HCT116 (cell line): Measurements from ENCODE around the gene FOXP1. TPM values are rescaled to one million over a fixed set of nuclear protein-coding genes. Genes with fewer than 3 reads are reported as not detected.

Experiments
- ATAC-seq: fragments of 200-7000 bp; cut with Tn5 transposase; 2 replicates; pipeline ENCODE4 v1.9.1; 2020; ENCODE audit warnings: mild to moderate bottlenecking, moderate library complexity
- BruUV-seq: library from RNA; stranded (reverse); fragments of 400-500 nt; replicated peaks from 2 replicates; lab custom pipeline; 2021; lab: Mats Ljungman, UMichigan
- CTCF ChIA-PET: fragments of 300-600 bp; sonication (Branson Sonifier 250); formaldehyde crosslinking; loops from one replicate; lab custom pipeline; 2021; ENCODE audit warnings: antibody characterized with exemption; lab: Charles Lee
- POLR2A ChIA-PET: fragments of 300-600, 350-600 bp; sonication (Branson Sonifier 250); formaldehyde crosslinking; loops from one replicate; lab custom pipeline; 2021; ENCODE audit warnings: antibody characterized with exemption; lab: Charles Lee
- RAD21 ChIA-PET, 2 experiments: fragments of 300-600 bp; sonication (Branson Sonifier 250); formaldehyde crosslinking; loops; one replicate each; lab custom pipeline; 2023; ENCODE audit warnings: low total read pairs in 2 of 2; ENCODE audit not compliant: uncharacterized antibody in 2 of 2, unreplicated experiment in 2 of 2, low non-redundant PET in 1 of 2; lab: Charles Lee
- DNase-seq: peaks from one replicate; pipeline ENCODE4 v3.0.0-alpha.2; 2010; ENCODE audit warnings: low read depth, low spot score
- H2AFZ ChIP-seq: fragments of 200-600 bp; shearing (Covaris generic), sonication (generic); 2 replicates; pipeline ENCODE4 v1.6.1; 2017; ENCODE audit warnings: low read depth, mixed run types, mixed read lengths, antibody characterized with exemption, low read length; ENCODE audit not compliant: poor library complexity, severe bottlenecking
- H3K27ac ChIP-seq: 2 replicates; pipeline ENCODE4 v1.5.1; 2012; ENCODE audit warnings: low read depth, low read length
- H3K27me3 ChIP-seq: fragments of 200-600 bp; sonication (generic); 2 replicates; pipeline ENCODE4 v1.6.1; 2016; ENCODE audit warnings: mixed run types, low read length, mixed read lengths; ENCODE audit not compliant: insufficient read depth
- H3K36me3 ChIP-seq, 2 experiments: fragments of 200-500 bp in 1 of 2; fragments of 200-600 bp in 1 of 2; sonication (Bioruptor generic) in 1 of 2; sonication (generic) in 1 of 2; 2 replicates each; pipeline versions ENCODE4 v1.5.1 to v1.6.1; 2014 to 2016; ENCODE audit warnings: low read length in 2 of 2, inconsistent platforms in 1 of 2, mixed read lengths in 1 of 2, mixed run types in 1 of 2; ENCODE audit not compliant: insufficient read depth in 2 of 2, control insufficient read depth in 1 of 2
- H3K4me1 ChIP-seq, 2 experiments: fragments of 200-600 bp in 1 of 2; sonication (generic) in 1 of 2; 2 replicates each; pipeline versions ENCODE4 v1.5.1 to v1.6.1; 2012 to 2017; ENCODE audit warnings: low read length in 2 of 2, inconsistent platforms in 1 of 2, mild to moderate bottlenecking in 1 of 2, mixed read lengths in 1 of 2, mixed run types in 1 of 2, moderate library complexity in 1 of 2; ENCODE audit not compliant: insufficient read depth in 2 of 2, control insufficient read depth in 1 of 2
- H3K4me2 ChIP-seq: fragments of 200-600 bp; sonication (generic); 2 replicates; pipeline ENCODE4 v1.6.1; 2017; ENCODE audit warnings: mixed run types, low read length, mixed read lengths
- H3K4me3 ChIP-seq, 2 experiments: fragments of 200-600 bp in 1 of 2; sonication (generic) in 1 of 2; replicated peaks in 1 of 2; 2 replicates each; pipeline ENCODE4 v1.5.1; 2011 to 2016; ENCODE audit warnings: low read length in 2 of 2, control low read depth in 1 of 2, low read depth in 1 of 2, mild to moderate bottlenecking in 1 of 2, mixed read lengths in 1 of 2, mixed run types in 1 of 2
- H3K79me2 ChIP-seq: fragments of 200-600 bp; sonication (generic); 2 replicates; pipeline ENCODE4 v1.6.1; 2017; ENCODE audit warnings: mild to moderate bottlenecking, mixed run types, low read length, moderate library complexity, mixed read lengths; ENCODE audit not compliant: insufficient read depth
- H3K9ac ChIP-seq: fragments of 200-600 bp; sonication (generic); 2 replicates; pipeline ENCODE4 v1.6.1; 2016; ENCODE audit warnings: low read length, mixed read lengths
- H3K9me2 ChIP-seq: fragments of 200-600 bp; sonication (generic), shearing (Covaris generic); 2 replicates; pipeline ENCODE4 v1.6.1; 2017; ENCODE audit warnings: mixed run types, mild to moderate bottlenecking, moderate library complexity; ENCODE audit not compliant: insufficient read depth
- H3K9me3 ChIP-seq, 2 experiments: fragments of 200-500 bp in 1 of 2; fragments of 200-600 bp in 1 of 2; sonication (Bioruptor generic) in 1 of 2; sonication (generic) in 1 of 2; 2 replicates each; pipeline ENCODE4 v1.6.1; 2014 to 2017; ENCODE audit warnings: low read length in 2 of 2, mixed read lengths in 2 of 2, inconsistent platforms in 1 of 2, low read depth in 1 of 2, mild to moderate bottlenecking in 1 of 2, mixed run types in 1 of 2, moderate library complexity in 1 of 2; ENCODE audit not compliant: control insufficient read depth in 1 of 2, insufficient read depth in 1 of 2
- H4K20me1 ChIP-seq: fragments of 200-600 bp; sonication (generic), shearing (Covaris generic); 2 replicates; pipeline ENCODE4 v1.6.1; 2017; ENCODE audit warnings: mixed run types, mild to moderate bottlenecking, moderate library complexity; ENCODE audit not compliant: insufficient read depth
- CBX3 ChIP-seq: IDR thresholded peaks from 2 replicates; pipeline ENCODE4 v1.6.1; 2012; ENCODE audit warnings: low read depth
- EGR1 ChIP-seq: IDR thresholded peaks from 2 replicates; pipeline ENCODE4 v1.6.1; 2012; ENCODE audit warnings: low read depth
- EZH2 ChIP-seq: fragments of 200-600 bp; sonication (generic); IDR thresholded peaks from 2 replicates; pipeline ENCODE4 v1.6.1; 2017; ENCODE audit warnings: antibody characterized with exemption, mixed run types
- EZH2phosphoT487 ChIP-seq: fragments of 200-600 bp; IDR thresholded peaks from 2 replicates; pipeline ENCODE4 v1.6.1; 2018; ENCODE audit warnings: antibody characterized with exemption, borderline replicate concordance
- JUND ChIP-seq: IDR thresholded peaks from 2 replicates; pipeline ENCODE4 v1.6.1; 2012
- POLR2A ChIP-seq: IDR thresholded peaks from 2 replicates; pipeline ENCODE4 v1.7.0; 2011; ENCODE audit warnings: borderline replicate concordance; ENCODE audit not compliant: insufficient read depth, insufficient read length; ENCODE audit errors: extremely low read depth
- RAD21 ChIP-seq: IDR thresholded peaks from 2 replicates; pipeline ENCODE4 v1.6.1; 2012; ENCODE audit warnings: low read depth, mild to moderate bottlenecking
- SP1 ChIP-seq: IDR thresholded peaks from 2 replicates; pipeline ENCODE4 v1.6.1; 2012; ENCODE audit warnings: low read depth
- intact Hi-C: fragments of 100-400 bp; cut with micrococcal nuclease; formaldehyde crosslinking; loops from 2 replicates; pipeline ENCODE4 v1.10.0; 2022
- total RNA-seq: library from RNA; stranded (reverse); gene quantifications from one replicate; pipeline ENCODE4 v1.2.1, GENCODE V29; 2021; ENCODE audit not compliant: unreplicated experiment
- TF ChIP-seq, protein P1 (sequence below): IDR thresholded peaks from 2 replicates; pipeline ENCODE4 v1.6.1; 2011; ENCODE audit warnings: mild to moderate bottlenecking, low read length, moderate library complexity; ENCODE audit not compliant: insufficient replicate concordance; ENCODE audit errors: extremely low read depth
- TF ChIP-seq, protein P2 (sequence below): IDR thresholded peaks from 2 replicates; pipeline ENCODE4 v1.6.1; 2012
- TF ChIP-seq, protein P3 (sequence below): IDR thresholded peaks from 2 replicates; pipeline ENCODE4 v1.6.1; 2012

The FOXP1 gene
- total RNA-seq, 1 experiment from 2014 or later: 11.4 TPM

DNA sequence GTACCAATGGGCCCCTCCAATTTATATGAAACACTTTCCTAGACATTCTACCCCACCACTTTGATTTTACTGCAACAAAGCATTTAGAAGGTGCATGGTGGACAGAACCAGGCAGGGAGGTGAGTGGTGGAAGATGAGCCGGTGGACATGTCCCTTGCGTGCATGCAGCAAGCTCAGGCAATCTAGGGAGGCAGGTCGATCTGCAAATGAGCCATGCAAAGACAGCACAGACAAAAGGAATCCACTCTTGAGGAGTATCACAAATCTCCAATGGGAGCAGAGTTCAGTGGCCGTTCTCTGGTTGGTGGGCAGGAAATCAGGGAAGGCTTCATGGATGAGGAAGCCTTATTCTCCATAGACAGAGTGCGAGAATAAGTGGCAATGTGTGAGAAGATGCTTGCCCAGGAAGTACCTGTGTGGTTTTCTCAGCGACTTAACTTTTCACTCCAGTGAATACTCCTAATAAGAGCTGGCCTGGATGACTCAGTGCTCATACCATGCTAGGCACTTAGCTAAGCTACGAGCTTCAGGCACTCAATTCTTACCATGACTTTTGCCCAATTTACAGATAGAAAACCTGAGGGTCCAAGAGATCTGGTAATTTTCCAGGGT is 152.5 kb downstream of the FOXP1 start:
- Histone ChIP-seq H3K79me2 (no peaks in the 10 kb centered on the region), H4K20me1 (no peaks in the 10 kb centered on the region), H3K27ac (no peak overlapping the region), H3K9ac (no peak overlapping the region), H3K27me3 (no peaks in the 10 kb centered on the region), H3K4me3 (no peak overlapping the region), H3K9me2 (no peaks in the 10 kb centered on the region), H3K9me3 (peaks cover 0 to 4% of the 10 kb centered on the region in 2 experiments; a peak in 1 of 4 replicates), H3K4me1 (peaks cover 0 to 4% of the 10 kb centered on the region in 2 experiments; a peak in 1 of 4 replicates), H3K4me2 (no peak overlapping the region), H2AFZ (no peak overlapping the region), H3K36me3 (no peaks in the 10 kb centered on the region)
- TF ChIP-seq EZH2: no peak
- TF ChIP-seq, protein P1, sequence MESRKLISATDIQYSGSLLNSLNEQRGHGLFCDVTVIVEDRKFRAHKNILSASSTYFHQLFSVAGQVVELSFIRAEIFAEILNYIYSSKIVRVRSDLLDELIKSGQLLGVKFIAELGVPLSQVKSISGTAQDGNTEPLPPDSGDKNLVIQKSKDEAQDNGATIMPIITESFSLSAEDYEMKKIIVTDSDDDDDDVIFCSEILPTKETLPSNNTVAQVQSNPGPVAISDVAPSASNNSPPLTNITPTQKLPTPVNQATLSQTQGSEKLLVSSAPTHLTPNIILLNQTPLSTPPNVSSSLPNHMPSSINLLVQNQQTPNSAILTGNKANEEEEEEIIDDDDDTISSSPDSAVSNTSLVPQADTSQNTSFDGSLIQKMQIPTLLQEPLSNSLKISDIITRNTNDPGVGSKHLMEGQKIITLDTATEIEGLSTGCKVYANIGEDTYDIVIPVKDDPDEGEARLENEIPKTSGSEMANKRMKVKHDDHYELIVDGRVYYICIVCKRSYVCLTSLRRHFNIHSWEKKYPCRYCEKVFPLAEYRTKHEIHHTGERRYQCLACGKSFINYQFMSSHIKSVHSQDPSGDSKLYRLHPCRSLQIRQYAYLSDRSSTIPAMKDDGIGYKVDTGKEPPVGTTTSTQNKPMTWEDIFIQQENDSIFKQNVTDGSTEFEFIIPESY: no peak
- ChIA-PET POLR2A (no interaction called here), CTCF (no interaction called here), RAD21 (no interaction called here)
- DNase-seq: no peak
- intact Hi-C loops: no loop called here
- ATAC-seq: no peak
- BruUV-seq: no TSS peak

DNA sequence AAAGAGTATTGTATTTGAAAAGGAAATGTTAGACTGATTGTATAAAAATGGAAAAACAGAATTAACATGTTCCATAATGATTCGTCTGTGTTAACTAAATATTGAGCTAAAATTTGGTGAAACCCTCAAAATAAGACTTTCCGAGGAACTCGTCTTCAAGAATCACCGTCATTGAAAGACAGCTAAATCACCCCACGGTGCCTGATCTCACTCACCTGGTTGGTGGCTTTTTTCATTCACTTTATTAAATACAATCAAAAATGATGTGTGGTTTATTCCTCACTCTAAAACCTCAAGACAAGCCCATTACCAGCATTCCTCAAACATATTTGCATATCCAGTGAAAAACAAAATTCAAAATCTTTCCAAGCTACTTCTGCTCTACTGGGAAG is 153.9 kb downstream of the FOXP1 start:
- H3K4me1 ChIP-seq: peaks cover 0 to 4% of the 10 kb centered on the region in 2 experiments; a peak in 1 of 4 replicates
- no peaks in the 10 kb centered on the region for H3K79me2 ChIP-seq
- no peak overlapping the region for H3K27ac ChIP-seq
- H3K36me3 ChIP-seq: no peaks in the 10 kb centered on the region
- no peak overlapping the region for H3K9ac ChIP-seq
- H4K20me1 ChIP-seq: no peaks in the 10 kb centered on the region
- no peaks in the 10 kb centered on the region for H3K9me2 ChIP-seq
- ChIA-PET POLR2A (interaction anchor here (0.8 kb wide), 1 partner anchor 376 kb away, joined by 3 read pairs; no protein-coding TSS in a partner anchor), CTCF (no interaction called here), RAD21 (no interaction called here)
- peaks cover 0 to 4% of the 10 kb centered on the region in 2 experiments; a peak in 1 of 4 replicates for H3K9me3 ChIP-seq
- H2AFZ ChIP-seq: no peak overlapping the region
- DNase-seq (no peak), ATAC-seq (no peak)
- H3K27me3 ChIP-seq: no peaks in the 10 kb centered on the region
- no peak overlapping the region for H3K4me2 ChIP-seq
- no peak overlapping the region for H3K4me3 ChIP-seq
- TF ChIP-seq, protein P2, sequence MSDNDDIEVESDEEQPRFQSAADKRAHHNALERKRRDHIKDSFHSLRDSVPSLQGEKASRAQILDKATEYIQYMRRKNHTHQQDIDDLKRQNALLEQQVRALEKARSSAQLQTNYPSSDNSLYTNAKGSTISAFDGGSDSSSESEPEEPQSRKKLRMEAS: no peak
- TF ChIP-seq SP1 (no peak), POLR2A (no peak), JUND (no peak), RAD21 (no peak), EGR1 (no peak), CBX3 (no peak), EZH2phosphoT487 (no peak)
- TF ChIP-seq, protein P1: no peak
- TF ChIP-seq, protein P3, sequence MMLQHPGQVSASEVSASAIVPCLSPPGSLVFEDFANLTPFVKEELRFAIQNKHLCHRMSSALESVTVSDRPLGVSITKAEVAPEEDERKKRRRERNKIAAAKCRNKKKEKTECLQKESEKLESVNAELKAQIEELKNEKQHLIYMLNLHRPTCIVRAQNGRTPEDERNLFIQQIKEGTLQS: no peak
- BruUV-seq: no TSS peak
- intact Hi-C loops: no loop called here
